HG03139 (cell line): ENCODE measurements around the gene ENTPD1.
A peak's percentile ranks its signal among the peaks of the same experiment; 100 is the strongest.

Source experiments
- ATAC-seq: cut with Tn5 transposase; IDR thresholded peaks from one replicate; pipeline ENCODE4 v1.9.1; 2021; ENCODE audit not compliant: unreplicated experiment

The ENTPD1 gene

DNA sequence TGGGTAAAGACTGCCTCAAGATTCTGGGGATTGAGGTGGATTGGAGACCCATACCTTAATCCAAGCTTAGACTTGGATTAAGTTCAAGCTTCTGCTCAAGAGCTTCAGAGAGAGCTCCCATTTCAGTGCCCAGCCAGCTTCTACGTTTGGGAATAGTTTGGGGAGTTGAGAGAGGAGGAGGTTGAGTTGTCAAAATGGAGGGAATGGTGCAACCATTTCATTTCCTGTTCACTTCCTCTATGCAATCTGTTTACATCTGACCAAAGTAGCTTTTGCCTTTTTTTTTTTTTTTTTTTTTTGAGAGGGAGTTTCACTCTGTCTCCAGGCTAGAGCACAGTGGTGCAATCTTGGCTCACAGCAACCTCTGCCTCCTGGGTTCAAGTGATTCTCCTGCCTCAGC lies 65.8 kb downstream of the ENTPD1 start:
- ATAC-seq: no peak

GRCh38 chr10:95830044-95830443 lies 74.1 kb downstream of the ENTPD1 start:
- ATAC-seq: no peak

GRCh38 chr10:95831076-95831475 lies 75.1 kb downstream of the ENTPD1 start:
- ATAC-seq: no peak

- no peak for ATAC-seq
Observed at GRCh38 chr10:95831515-95831914, 75.6 kb downstream of the ENTPD1 start.

DNA sequence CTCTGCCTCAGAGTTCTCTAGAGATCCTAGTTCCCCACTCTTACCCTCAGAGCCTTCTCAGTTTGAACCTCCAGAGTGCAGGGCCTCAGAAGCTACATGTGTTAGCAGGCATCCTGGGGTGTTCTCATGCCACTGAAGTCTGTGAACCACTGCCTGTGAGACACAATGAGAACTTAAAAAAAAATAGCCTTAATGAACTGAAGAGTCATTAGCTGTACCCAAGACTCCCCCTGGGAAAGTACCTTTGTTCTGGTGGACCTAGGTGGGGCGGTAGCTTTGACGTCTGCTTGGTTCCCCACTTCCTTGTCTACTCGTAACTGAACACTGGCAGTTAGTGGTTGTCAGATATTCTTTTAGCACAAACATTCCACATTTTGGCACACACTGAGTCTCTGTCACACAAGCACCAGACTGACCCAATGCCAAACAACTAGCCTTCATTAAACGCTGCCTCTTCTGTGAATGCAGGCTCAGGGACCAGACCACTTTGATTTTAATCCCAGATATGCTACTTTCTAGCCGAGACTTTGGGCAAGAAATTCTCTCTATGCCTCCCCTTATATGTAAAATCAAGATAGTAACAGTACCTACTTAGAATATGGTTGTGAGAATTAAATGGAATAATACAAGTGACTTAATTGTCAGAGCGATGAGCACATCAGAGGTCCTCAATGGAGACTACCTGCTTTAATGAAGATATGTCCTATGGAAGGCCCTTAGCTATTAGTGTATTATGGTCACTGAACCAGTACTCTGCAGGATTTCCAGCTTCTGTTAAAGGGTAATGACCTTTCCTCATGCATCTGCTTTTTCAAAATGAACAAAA lies 76.5 kb downstream of the ENTPD1 start:
- peak; percentile 81 for ATAC-seq

DNA sequence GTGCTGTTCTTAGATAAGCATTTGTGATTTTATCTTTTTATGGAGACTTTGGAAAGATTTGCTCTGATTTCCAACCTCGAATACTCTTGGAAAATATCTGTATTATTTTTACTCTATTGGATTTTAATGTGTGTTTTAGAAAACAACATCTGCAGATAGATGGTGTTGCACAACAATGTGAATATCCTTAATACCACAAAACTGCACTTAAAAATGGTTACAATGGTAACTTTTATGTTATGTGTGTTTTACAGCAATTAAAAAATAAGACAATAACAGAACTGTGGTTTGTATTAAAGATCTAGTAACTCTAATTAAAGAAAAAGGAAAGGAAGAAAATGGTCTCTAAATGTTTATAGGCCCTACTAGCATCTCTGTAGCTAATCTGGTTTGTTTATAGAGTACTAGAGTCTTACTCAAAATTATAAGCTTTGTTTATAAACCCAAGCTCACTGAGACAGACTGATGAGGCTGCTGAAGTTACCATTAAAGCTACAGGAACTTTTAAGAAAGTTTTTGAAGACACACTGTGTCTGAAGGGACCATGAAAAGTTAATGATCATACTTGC lies 77.2 kb downstream of the ENTPD1 start:
- no peak for ATAC-seq

GRCh38 chr10:95834406-95834805 lies 78.4 kb downstream of the ENTPD1 start:
- no peak for ATAC-seq

- ATAC-seq: no peak
Observed at GRCh38 chr10:95835149-95835860, 79.3 kb downstream of the ENTPD1 start.

DNA sequence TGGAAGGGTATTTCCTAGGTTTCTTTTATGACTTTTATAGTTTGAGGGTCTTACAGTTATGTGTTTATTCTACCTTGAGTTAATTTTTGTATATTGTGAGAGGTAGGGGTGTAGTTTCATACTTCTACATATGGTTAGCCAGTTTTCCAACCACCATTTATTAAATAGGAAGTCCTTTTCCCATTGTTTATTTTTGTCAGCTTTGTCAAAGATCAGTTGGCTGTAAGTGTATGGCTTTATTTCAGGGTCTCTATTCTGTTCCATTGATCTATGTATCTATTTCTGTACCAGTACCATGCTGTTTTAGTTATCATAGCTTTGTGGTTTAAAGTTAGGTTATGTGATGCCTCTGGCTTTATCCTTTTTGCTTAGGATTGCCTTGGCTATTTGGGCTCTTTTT lies 79.9 kb downstream of the ENTPD1 start:
- ATAC-seq: no peak

DNA sequence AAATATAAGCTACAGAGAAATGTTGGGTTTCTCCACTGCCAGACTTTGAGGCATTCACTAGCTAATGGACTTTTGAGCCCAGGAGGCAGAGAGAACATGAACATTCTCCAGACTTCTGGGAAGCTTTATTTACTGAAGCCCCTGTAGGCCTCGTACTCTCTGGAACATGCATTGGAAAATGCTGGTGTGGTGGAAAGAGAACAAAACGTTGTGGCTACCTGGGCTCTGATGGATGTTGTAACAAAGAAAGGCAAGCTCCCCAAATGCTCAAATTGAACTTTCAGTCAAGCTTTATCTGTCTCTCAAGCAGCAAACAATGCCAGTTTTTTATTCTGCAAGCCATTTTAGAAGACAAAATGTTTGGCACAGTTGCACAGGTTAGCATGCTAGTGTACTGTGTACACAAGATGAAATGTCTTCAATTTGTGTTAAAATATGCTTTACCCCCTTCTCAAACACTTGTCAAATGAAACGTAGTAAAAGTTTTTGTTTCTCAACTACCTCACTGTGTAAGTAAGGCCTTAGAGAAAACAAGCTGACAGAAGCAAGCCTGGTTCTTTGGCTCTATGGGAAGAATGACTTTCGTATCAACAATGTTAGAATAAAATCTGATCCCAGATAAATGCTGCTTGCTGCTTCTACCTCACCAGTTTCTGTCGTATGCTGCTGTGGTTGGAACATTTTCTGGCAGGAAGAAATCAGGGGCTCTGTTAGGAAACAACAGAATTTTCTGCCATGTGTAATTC lies 80.8 kb downstream of the ENTPD1 start:
- no peak for ATAC-seq

DNA sequence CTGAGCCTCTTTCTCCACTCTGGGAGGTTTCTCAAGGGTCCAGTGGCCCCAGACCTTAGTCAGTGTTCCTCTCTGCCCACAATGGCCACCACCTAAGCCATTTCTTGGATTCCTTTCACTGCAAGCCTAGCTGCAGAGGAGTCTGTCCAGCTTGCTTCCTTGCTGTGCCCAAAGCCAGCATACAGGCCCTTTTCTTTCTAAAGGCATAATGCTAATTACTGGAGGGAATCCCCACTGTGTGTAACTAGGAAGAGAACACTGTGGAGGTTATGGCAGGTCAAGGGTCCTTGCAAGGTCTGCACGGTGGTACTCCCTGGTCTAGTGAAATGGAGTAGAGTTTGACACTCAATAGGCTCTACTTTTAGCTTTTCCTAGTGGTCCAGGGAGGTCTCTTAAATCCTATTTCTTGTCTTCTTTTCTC lies 81.4 kb downstream of the ENTPD1 start:
- ATAC-seq: peak; percentile 13

GRCh38 chr10:95837783-95838182 lies 81.8 kb downstream of the ENTPD1 start:
- peak; percentile 40 for ATAC-seq

GRCh38 chr10:95840121-95840520 lies 84.2 kb downstream of the ENTPD1 start:
- ATAC-seq: no peak

DNA sequence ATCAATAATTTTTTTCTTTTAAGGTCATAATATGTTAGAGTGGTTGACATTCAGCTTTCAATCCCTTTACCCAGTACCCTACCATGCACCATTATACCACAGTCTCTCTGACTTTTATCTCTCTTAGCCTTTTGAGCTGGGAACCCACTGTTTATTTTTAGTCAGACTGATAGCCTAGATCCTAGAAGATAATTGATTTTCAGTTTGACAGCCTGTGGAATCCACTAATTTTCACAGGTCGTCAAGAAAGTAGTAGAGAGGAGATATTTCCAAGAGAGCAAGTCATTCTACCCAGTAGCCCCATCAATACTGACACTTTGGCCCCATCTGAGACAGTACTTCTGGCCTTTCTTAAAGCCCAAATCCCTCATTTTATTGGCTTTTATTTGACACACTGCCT lies 84.7 kb downstream of the ENTPD1 start:
- ATAC-seq: no peak

DNA sequence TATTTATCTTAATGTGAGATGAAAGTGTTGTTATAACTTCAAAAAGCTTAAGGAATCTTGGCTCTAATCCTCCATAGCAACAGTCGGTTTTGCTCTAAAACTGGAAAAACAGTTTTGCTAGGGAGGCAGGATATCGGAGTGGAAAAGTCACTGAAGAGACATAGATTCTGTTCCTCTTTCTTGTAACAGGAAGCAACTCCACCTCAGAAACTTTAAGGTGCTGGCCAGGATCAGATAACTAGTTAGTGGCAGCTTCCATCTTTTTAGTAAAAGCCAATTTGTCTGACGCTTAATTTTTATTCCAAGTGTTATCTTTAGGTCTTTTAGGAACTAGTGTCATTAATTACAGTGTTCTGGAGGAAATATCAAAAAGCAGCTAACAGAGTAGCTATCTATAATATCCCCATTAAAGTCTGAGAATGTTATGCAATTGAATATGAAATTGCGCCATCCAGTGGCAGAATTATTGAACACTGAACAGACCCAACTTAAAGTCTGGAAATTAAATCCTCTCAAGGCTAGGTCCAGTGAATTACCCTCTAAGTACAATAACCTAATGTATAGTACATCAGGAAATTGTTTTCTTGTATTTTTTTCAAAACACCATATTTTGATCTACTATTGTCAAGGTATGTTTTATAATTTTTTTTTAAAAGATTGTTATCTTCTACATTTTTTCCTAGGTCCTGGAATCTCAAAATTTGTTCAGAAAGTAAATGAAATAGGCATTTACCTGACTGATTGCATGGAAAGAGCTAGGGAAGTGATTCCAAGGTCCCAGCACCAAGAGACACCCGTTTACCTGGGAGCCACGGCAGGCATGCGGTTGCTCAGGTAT lies 85.9 kb downstream of the ENTPD1 start:
- ATAC-seq: peak; percentile 48

GRCh38 chr10:95845411-95845810 lies 89.4 kb downstream of the ENTPD1 start:
- ATAC-seq: no peak

DNA sequence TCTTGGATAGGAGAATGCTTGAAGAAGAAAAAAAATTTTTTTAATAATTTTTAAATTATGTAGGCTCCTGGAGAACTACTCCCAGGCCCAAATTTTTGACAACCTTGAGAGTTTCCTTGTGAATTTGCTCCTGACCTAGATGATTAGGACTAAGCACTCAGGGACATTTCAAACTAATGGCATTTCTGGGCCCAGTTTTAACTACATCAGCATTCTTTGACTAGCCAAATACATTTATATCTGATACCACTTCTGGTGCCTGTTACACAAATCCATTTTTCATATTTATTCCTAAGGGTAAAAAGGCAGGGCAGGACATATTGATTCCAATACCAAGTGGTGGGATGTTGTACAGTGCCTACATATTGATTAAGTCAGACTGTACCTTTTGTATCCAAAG lies 91.0 kb downstream of the ENTPD1 start:
- ATAC-seq: no peak

GRCh38 chr10:95848841-95849240 lies 92.9 kb downstream of the ENTPD1 start:
- ATAC-seq: no peak

GRCh38 chr10:95850791-95851190 lies 94.8 kb downstream of the ENTPD1 start:
- no peak for ATAC-seq

- ATAC-seq: no peak
Observed at GRCh38 chr10:95860166-95860940, 104.4 kb downstream of the ENTPD1 start.
